UCSD-AML1 (cell line): ENCODE data around the gene FOXA3.
"Not testable (repeated sequence)": the region's sequence is repeated elsewhere in the genome, so short reads cannot be mapped to it uniquely, and the experiment has no call there.

Source experiments
- DNase-seq: peaks from one replicate; lab custom pipeline; 2025; ENCODE audit not compliant: unreplicated experiment; lab: John Stamatoyannopoulos, UW

The FOXA3 gene

GRCh38 chr19:45827459-45828093 is 36.5 kb upstream of the FOXA3 start:
- DNase-seq = no peak

GRCh38 chr19:45828523-45828922 is 35.6 kb upstream of the FOXA3 start:
- no peak for DNase-seq

- DNase-seq = no peak
Observed at GRCh38 chr19:45828945-45829344, 35.2 kb upstream of the FOXA3 start.

- no peak for DNase-seq
Observed at GRCh38 chr19:45834970-45835369, 29.2 kb upstream of the FOXA3 start.

- no peak for DNase-seq
Observed at GRCh38 chr19:45842198-45842597, 21.9 kb upstream of the FOXA3 start.

GRCh38 chr19:45847663-45848062 is 16.5 kb upstream of the FOXA3 start:
- DNase-seq = no peak

GRCh38 chr19:45848922-45849321 is 15.2 kb upstream of the FOXA3 start:
- DNase-seq = no peak

GRCh38 chr19:45852145-45852750 is 11.9 kb upstream of the FOXA3 start:
- DNase-seq = no peak

- no peak for DNase-seq
Observed at GRCh38 chr19:45852983-45853382, 11.1 kb upstream of the FOXA3 start.

GRCh38 chr19:45854167-45854778 is 9.9 kb upstream of the FOXA3 start:
- DNase-seq = no peak

- DNase-seq = no peak
Observed at GRCh38 chr19:45860359-45861259, 3.5 kb upstream of the FOXA3 start.

- DNase-seq = no peak
Observed at GRCh38 chr19:45862271-45862563, 1.9 kb upstream of the FOXA3 start.

GRCh38 chr19:45862564-45863334 is 1.4 kb upstream of the FOXA3 start, which contains the start of gene SYMPK:
TSS of gene SYMPK (minus strand) at chr19:45863147. CDS start at chr19:45854495, 8,652 bp downstream.
- peak; percentile 98 for DNase-seq

GRCh38 chr19:45863335-45863839 is 739 bp upstream of the FOXA3 start:
- DNase-seq = no peak

GRCh38 chr19:45864629-45865082 is 530 bp downstream of the FOXA3 start:
- DNase-seq = no peak

GRCh38 chr19:45865269-45865948 is 1.3 kb downstream of the FOXA3 start:
- no peak for DNase-seq

GRCh38 chr19:45866400-45867176 is 2.5 kb downstream of the FOXA3 start:
- DNase-seq = no peak

GRCh38 chr19:45867241-45867640 is 3.1 kb downstream of the FOXA3 start:
- not testable (repeated sequence) for DNase-seq

GRCh38 chr19:45870798-45871197 is 6.7 kb downstream of the FOXA3 start:
- DNase-seq = no peak
